ENCODE data around the gene SNAP91. TPM values are rescaled to one million over a fixed set of nuclear protein-coding genes. Genes with fewer than 3 reads are reported as not detected.
"Not testable (repeated sequence)": the region's sequence is repeated elsewhere in the genome, so short reads cannot be mapped to it uniquely, and the experiment has no call there.

The SNAP91 gene
- total RNA-seq, 1 experiment from 2014 or later: 0.95 TPM

DNA sequence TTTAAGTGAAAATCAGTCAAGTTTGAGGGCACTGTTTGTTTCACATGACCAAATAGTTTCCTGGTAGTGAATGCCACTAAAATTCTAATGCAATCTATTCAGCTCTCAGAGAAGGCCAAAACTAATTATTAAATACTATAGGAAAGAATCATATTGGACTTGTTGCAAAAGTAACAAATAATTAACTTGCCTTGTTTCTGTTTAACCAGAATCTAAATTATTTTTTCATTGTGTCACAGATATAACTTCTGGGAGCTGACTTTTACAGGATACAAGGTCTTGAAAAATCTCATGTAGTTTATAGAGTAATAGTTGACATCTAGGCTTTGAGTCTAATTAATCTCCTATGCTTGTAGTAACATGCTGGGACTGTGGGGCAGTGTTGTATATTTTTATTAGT is 152.0 kb downstream of the SNAP91 start:
- in situ Hi-C loops (cut with HindIII; ENCODE audit: low pct_unique_long_range_greater_than_20kb, low sequenced_read_pairs): no loop called here
- intact Hi-C loops (cut with micrococcal nuclease; ENCODE audit: unreplicated experiment): no loop called here
- no peaks in the 10 kb centered on the region for H3K9me3 ChIP-seq (ENCODE audit: control insufficient read depth, insufficient read depth, low read depth, low read length)
- no peaks in the 10 kb centered on the region for H3K27me3 ChIP-seq (ENCODE audit: control insufficient read depth, insufficient read depth, low read length)
- no peaks in the 10 kb centered on the region for H3K4me1 ChIP-seq (ENCODE audit: control insufficient read depth, insufficient read depth, low read length)
- no peak for DNase-seq (ENCODE audit: low read depth, low spot score)
- no peak overlapping the region for H3K4me3 ChIP-seq (ENCODE audit: low read depth in 2 of 2, low read length in 2 of 2)
- H3K36me3 ChIP-seq (ENCODE audit: control insufficient read depth, insufficient read depth, low read length): no peaks in the 10 kb centered on the region
- TF ChIP-seq POLR2AphosphoS5 (IDR thresholded peaks at IDR 0.05; ENCODE audit: low read depth, low read length) (no peak), SIN3A (IDR thresholded peaks at IDR 0.05; ENCODE audit: borderline replicate concordance, insufficient read depth, low read depth, low read length) (no peak), CTCF (IDR thresholded peaks at IDR 0.05) (no peak), TCF7L2 (IDR thresholded peaks at IDR 0.05; ENCODE audit: low read depth, low read length) (no peak)
- TF ChIP-seq, protein P1, sequence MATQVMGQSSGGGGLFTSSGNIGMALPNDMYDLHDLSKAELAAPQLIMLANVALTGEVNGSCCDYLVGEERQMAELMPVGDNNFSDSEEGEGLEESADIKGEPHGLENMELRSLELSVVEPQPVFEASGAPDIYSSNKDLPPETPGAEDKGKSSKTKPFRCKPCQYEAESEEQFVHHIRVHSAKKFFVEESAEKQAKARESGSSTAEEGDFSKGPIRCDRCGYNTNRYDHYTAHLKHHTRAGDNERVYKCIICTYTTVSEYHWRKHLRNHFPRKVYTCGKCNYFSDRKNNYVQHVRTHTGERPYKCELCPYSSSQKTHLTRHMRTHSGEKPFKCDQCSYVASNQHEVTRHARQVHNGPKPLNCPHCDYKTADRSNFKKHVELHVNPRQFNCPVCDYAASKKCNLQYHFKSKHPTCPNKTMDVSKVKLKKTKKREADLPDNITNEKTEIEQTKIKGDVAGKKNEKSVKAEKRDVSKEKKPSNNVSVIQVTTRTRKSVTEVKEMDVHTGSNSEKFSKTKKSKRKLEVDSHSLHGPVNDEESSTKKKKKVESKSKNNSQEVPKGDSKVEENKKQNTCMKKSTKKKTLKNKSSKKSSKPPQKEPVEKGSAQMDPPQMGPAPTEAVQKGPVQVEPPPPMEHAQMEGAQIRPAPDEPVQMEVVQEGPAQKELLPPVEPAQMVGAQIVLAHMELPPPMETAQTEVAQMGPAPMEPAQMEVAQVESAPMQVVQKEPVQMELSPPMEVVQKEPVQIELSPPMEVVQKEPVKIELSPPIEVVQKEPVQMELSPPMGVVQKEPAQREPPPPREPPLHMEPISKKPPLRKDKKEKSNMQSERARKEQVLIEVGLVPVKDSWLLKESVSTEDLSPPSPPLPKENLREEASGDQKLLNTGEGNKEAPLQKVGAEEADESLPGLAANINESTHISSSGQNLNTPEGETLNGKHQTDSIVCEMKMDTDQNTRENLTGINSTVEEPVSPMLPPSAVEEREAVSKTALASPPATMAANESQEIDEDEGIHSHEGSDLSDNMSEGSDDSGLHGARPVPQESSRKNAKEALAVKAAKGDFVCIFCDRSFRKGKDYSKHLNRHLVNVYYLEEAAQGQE (IDR thresholded peaks at IDR 0.05; ENCODE audit: insufficient read depth in 1 of 2, low read depth in 2 of 2, low read length in 1 of 2): no peak
- no peak overlapping the region for H3K27ac ChIP-seq (ENCODE audit: low read length)
- ChIA-PET CTCF (no interaction called here), POLR2A (no interaction called here)
- no peak for ATAC-seq
- no TSS peak for BruUV-seq (replicated peaks)

DNA sequence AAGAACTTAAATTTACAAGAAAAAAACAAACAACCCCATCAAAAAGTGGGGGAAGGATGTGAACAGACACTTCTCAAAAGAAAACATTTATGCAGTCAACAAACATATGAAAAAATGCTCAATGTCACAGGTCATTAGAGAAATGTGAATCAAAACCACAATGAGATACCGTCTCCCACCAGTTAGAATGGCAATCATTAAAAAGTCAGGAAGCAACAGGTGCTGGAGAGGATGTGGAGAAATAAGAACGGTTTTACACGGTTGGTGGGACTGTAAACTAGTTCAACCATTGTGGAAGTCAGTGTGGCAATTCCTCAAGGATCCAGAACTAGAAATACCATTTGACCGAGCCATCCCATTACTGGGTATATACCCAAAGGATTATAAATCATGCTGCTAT is 157.2 kb downstream of the SNAP91 start:
- H3K27ac ChIP-seq (ENCODE audit: low read length); in situ Hi-C loops (cut with HindIII; ENCODE audit: low pct_unique_long_range_greater_than_20kb, low sequenced_read_pairs); CTCF ChIA-PET; ATAC-seq; H3K4me3 ChIP-seq (ENCODE audit: low read depth in 2 of 2, low read length in 2 of 2); intact Hi-C loops (cut with micrococcal nuclease; ENCODE audit: unreplicated experiment); DNase-seq (ENCODE audit: low read depth, low spot score); BruUV-seq (replicated peaks); H3K36me3 ChIP-seq (ENCODE audit: control insufficient read depth, insufficient read depth, low read length); POLR2A ChIA-PET; H3K9me3 ChIP-seq (ENCODE audit: control insufficient read depth, insufficient read depth, low read depth, low read length); H3K27me3 ChIP-seq (ENCODE audit: control insufficient read depth, insufficient read depth, low read length); H3K4me1 ChIP-seq (ENCODE audit: control insufficient read depth, insufficient read depth, low read length): not testable (repeated sequence)

- intact Hi-C loops (cut with micrococcal nuclease; ENCODE audit: unreplicated experiment); POLR2A ChIA-PET; H3K27me3 ChIP-seq (ENCODE audit: control insufficient read depth, insufficient read depth, low read length); H3K4me3 ChIP-seq (ENCODE audit: low read depth in 2 of 2, low read length in 2 of 2); ATAC-seq; CTCF ChIA-PET; in situ Hi-C loops (cut with HindIII; ENCODE audit: low pct_unique_long_range_greater_than_20kb, low sequenced_read_pairs); DNase-seq (ENCODE audit: low read depth, low spot score); H3K27ac ChIP-seq (ENCODE audit: low read length); H3K4me1 ChIP-seq (ENCODE audit: control insufficient read depth, insufficient read depth, low read length); H3K36me3 ChIP-seq (ENCODE audit: control insufficient read depth, insufficient read depth, low read length); H3K9me3 ChIP-seq (ENCODE audit: control insufficient read depth, insufficient read depth, low read depth, low read length); BruUV-seq (replicated peaks): not testable (repeated sequence)
Observed at GRCh38 chr6:83550482-83550881, 158.4 kb downstream of the SNAP91 start.

Measured in Panc1 (cell line).